SK-N-SH (cell line): ENCODE results near the gene FLCN. TPM values are rescaled to one million over a fixed set of nuclear protein-coding genes. Genes with fewer than 3 reads are reported as not detected.

Experiments used
- CTCF ChIA-PET: fragments of 300-600, 350-600 bp; formaldehyde crosslinking; extraction: SDS; loops from one replicate; lab custom pipeline; 2021; lab: Yijun Ruan, JAX
- POLR2A ChIA-PET: fragments of 350-600 bp; sonication (Branson Sonifier 250); formaldehyde crosslinking; extraction: SDS; loops from one replicate; lab custom pipeline; 2020; ENCODE audit warnings: antibody characterized with exemption, inconsistent platforms; lab: Yijun Ruan, JAX
- DNase-seq: peaks from one replicate; pipeline ENCODE4 v3.0.0; 2012
- H2AFZ ChIP-seq: fragments of 200-600 bp; sonication (generic); 2 replicates; pipeline ENCODE4 v1.8.1; 2016; ENCODE audit warnings: antibody characterized with exemption, mild to moderate bottlenecking, low read depth
- H3F3A ChIP-seq: fragments of 200-600 bp; sonication (generic); replicated peaks from 2 replicates; pipeline ENCODE3; 2016; ENCODE audit warnings: antibody characterized with exemption, mild to moderate bottlenecking; ENCODE audit not compliant: insufficient read depth
- H3K27ac ChIP-seq, 2 experiments: fragments of 200-500 bp in 1 of 2; fragments of 200-600 bp in 1 of 2; sonication (Bioruptor generic) in 1 of 2; sonication (generic), shearing (Covaris generic) in 1 of 2; 2 replicates each; pipeline versions ENCODE4 v1.5.1 to v1.6.1; 2014 to 2016; ENCODE audit warnings: low read depth in 2 of 2, inconsistent platforms in 1 of 2, low read length in 1 of 2, mild to moderate bottlenecking in 1 of 2, mixed read lengths in 1 of 2
- H3K27me3 ChIP-seq: fragments of 200-600 bp; sonication (generic), shearing (Covaris generic); 2 replicates; pipeline ENCODE4 v1.6.1; 2016; ENCODE audit warnings: mixed run types; ENCODE audit not compliant: insufficient read depth
- H3K36me3 ChIP-seq, 2 experiments: fragments of 200-500 bp in 1 of 2; fragments of 200-600 bp in 1 of 2; sonication (Bioruptor generic) in 1 of 2; sonication (generic) in 1 of 2; replicated peaks in 1 of 2; 2 replicates each; pipeline versions ENCODE3 to v1.5.1; 2014 to 2016; ENCODE audit warnings: low read length in 1 of 2, mild to moderate bottlenecking in 1 of 2; ENCODE audit not compliant: insufficient read depth in 2 of 2, control insufficient read depth in 1 of 2
- H3K4me1 ChIP-seq, 2 experiments: fragments of 200-500 bp in 1 of 2; fragments of 200-600 bp in 1 of 2; sonication (Bioruptor generic) in 1 of 2; sonication (generic), shearing (Covaris generic) in 1 of 2; 2 replicates each; pipeline versions ENCODE4 v1.5.1 to v1.6.1; 2014 to 2016; ENCODE audit warnings: low read depth in 1 of 2, low read length in 1 of 2, mixed run types in 1 of 2; ENCODE audit not compliant: insufficient read depth in 2 of 2, control insufficient read depth in 1 of 2
- H3K4me2 ChIP-seq: fragments of 200-600 bp; sonication (generic), shearing (Covaris generic); 2 replicates; pipeline ENCODE4 v1.6.1; 2017; ENCODE audit warnings: mixed run types
- H3K4me3 ChIP-seq, 2 experiments: fragments of 200-500 bp in 1 of 2; fragments of 200-600 bp in 1 of 2; sonication (Bioruptor generic) in 1 of 2; sonication (generic), shearing (Covaris generic) in 1 of 2; 2 replicates each; pipeline versions ENCODE4 v1.5.1 to v1.8.1; 2014 to 2016; ENCODE audit warnings: low read depth in 2 of 2, inconsistent platforms in 1 of 2, low read length in 1 of 2, mild to moderate bottlenecking in 1 of 2, mixed read lengths in 1 of 2, moderate library complexity in 1 of 2
- H3K79me2 ChIP-seq: fragments of 200-600 bp; sonication (generic); 2 replicates; pipeline ENCODE4 v1.8.1; 2017; ENCODE audit warnings: mild to moderate bottlenecking; ENCODE audit not compliant: insufficient read depth
- H3K9ac ChIP-seq: fragments of 200-600 bp; sonication (generic); 2 replicates; pipeline ENCODE4 v1.6.1; 2017; ENCODE audit warnings: mixed run types
- H3K9me2 ChIP-seq: fragments of 200-600 bp; sonication (generic); 2 replicates; pipeline ENCODE4 v1.6.1; 2017; ENCODE audit warnings: mixed run types
- H3K9me3 ChIP-seq: fragments of 200-600 bp; sonication (generic); 2 replicates; pipeline ENCODE4 v1.6.1; 2017; ENCODE audit warnings: mixed run types, mild to moderate bottlenecking, moderate library complexity
- H4K20me1 ChIP-seq: fragments of 200-600 bp; sonication (generic); 2 replicates; pipeline ENCODE4 v1.6.1; 2017; ENCODE audit warnings: mild to moderate bottlenecking, mixed run types; ENCODE audit not compliant: insufficient read depth
- CHD2 ChIP-seq: fragments of 150-350 bp; IDR thresholded peaks from 2 replicates; pipeline ENCODE4 v1.6.1; 2018; ENCODE audit warnings: low read length; ENCODE audit not compliant: partially characterized antibody
- ELF1 ChIP-seq: IDR thresholded peaks from 2 replicates; pipeline ENCODE4 v1.4.0; 2012
- FOSL2 ChIP-seq: IDR thresholded peaks from 2 replicates; pipeline ENCODE4 v1.4.0; 2012; ENCODE audit warnings: low read depth, mild to moderate bottlenecking, moderate library complexity, borderline replicate concordance
- FOXJ3 ChIP-seq: sonication (generic); formaldehyde crosslinking; IDR thresholded peaks from 2 replicates; pipeline ENCODE4 v1.5.1; 2020; ENCODE audit warnings: mild to moderate bottlenecking, missing genetic modification reagents
- FOXM1 ChIP-seq: IDR thresholded peaks from 2 replicates; pipeline ENCODE4 v1.4.0; 2012; ENCODE audit warnings: low read depth, mild to moderate bottlenecking
- GABPA ChIP-seq: IDR thresholded peaks from 2 replicates; pipeline ENCODE4 v1.4.0; 2012; ENCODE audit warnings: low read depth, mild to moderate bottlenecking
- JUND ChIP-seq: IDR thresholded peaks from 2 replicates; pipeline ENCODE4 v1.4.0; 2012
- MAX ChIP-seq: IDR thresholded peaks from 2 replicates; pipeline ENCODE4 v1.4.0; 2012; ENCODE audit warnings: low read depth
- MEF2A ChIP-seq: IDR thresholded peaks from 2 replicates; pipeline ENCODE4 v1.4.0; 2012; ENCODE audit warnings: low read depth, borderline replicate concordance
- NFIC ChIP-seq: IDR thresholded peaks from 2 replicates; pipeline ENCODE4 v1.4.0; 2012; ENCODE audit warnings: borderline replicate concordance
- NRF1 ChIP-seq: IDR thresholded peaks from 2 replicates; pipeline ENCODE4 v1.6.1; 2012; ENCODE audit warnings: low read depth, mild to moderate bottlenecking, low read length
- PBX3 ChIP-seq: IDR thresholded peaks from 2 replicates; pipeline ENCODE4; 2012
- RAD21 ChIP-seq: IDR thresholded peaks from 2 replicates; pipeline ENCODE4 v1.6.1; 2012; ENCODE audit warnings: mild to moderate bottlenecking, low read length
- RCOR1 ChIP-seq: fragments of 150-350 bp; IDR thresholded peaks from 2 replicates; pipeline ENCODE4 v1.6.1; 2017; ENCODE audit warnings: antibody characterized with exemption, low read length
- RXRA ChIP-seq: IDR thresholded peaks from 2 replicates; pipeline ENCODE4 v1.4.0; 2012; ENCODE audit warnings: low read depth, mild to moderate bottlenecking, borderline replicate concordance
- USF2 ChIP-seq: fragments of 150-350 bp; IDR thresholded peaks from 2 replicates; pipeline ENCODE4 v1.6.1; 2017; ENCODE audit warnings: antibody characterized with exemption, low read length, low read depth, borderline replicate concordance
- ZBTB33 ChIP-seq: IDR thresholded peaks from 2 replicates; pipeline ENCODE4 v1.4.0; 2012; ENCODE audit warnings: low read depth, borderline replicate concordance
- WGBS: methylation state at CpG from one replicate; pipeline ENCODE4 v1.1.6; 2017; ENCODE audit warnings: low lambda C conversion rate; 5-methylcytosine and 5-hydroxymethylcytosine counted together
- polyA plus RNA-seq, 3 experiments: library from polyadenylated mRNA; depleted of rRNA; stranded (reverse); fragments of >200 nt; gene quantifications; 2 replicates each; pipeline ENCODE4 v1.2.3, GENCODE V29; 2012
- TF ChIP-seq, protein P1 (sequence below): IDR thresholded peaks from 2 replicates; pipeline ENCODE4 v1.6.1; 2012; ENCODE audit warnings: mild to moderate bottlenecking, low read depth, low read length, moderate library complexity
- TF ChIP-seq, protein P2 (sequence below): IDR thresholded peaks from 2 replicates; pipeline ENCODE4 v1.4.0; 2012; ENCODE audit warnings: low read depth, borderline replicate concordance

Gene FLCN
- polyA plus RNA-seq, 1 of the 3 experiments (the other 2 are of a cell fraction), result 14.6 TPM

GRCh38 chr17:17175340-17175739, 61.6 kb downstream of the FLCN start:
- H3K9ac ChIP-seq, result no peak overlapping the region
- peaks cover 0 to 8% of the 10 kb centered on the region in 2 experiments; a peak in 1 of 4 replicates for H3K4me1 ChIP-seq
- no peak overlapping the region for H3K4me3 ChIP-seq
- H3K27me3 ChIP-seq, result no peaks in the 10 kb centered on the region
- no peaks in the 10 kb centered on the region for H3K79me2 ChIP-seq
- no peaks in the 10 kb centered on the region for H4K20me1 ChIP-seq
- no peak overlapping the region for H3K27ac ChIP-seq
- WGBS, result 95% methylated on average over 6 of the region's 8 CpGs
- no peak for DNase-seq
- ChIA-PET CTCF (interaction anchor here (1.0 kb wide), 1 partner anchor 183 kb away, joined by 3 read pairs; no protein-coding TSS in a partner anchor), POLR2A (no interaction called here)
- H3K36me3 ChIP-seq, result peaks cover 36 to 79% of the 10 kb centered on the region in 2 experiments
- H3K9me2 ChIP-seq, result no peaks in the 10 kb centered on the region
- H3F3A ChIP-seq, result no peaks in the 10 kb centered on the region
- H3K9me3 ChIP-seq, result no peaks in the 10 kb centered on the region
- no peak overlapping the region for H2AFZ ChIP-seq
- TF ChIP-seq FOSL2, result no peak
- TF ChIP-seq MAX, result no peak
- TF ChIP-seq RXRA, result no peak
- TF ChIP-seq GABPA, result no peak
- no peak for TF ChIP-seq CHD2
- no peak for TF ChIP-seq PBX3
- TF ChIP-seq FOXM1, result no peak
- TF ChIP-seq USF2, result no peak
- TF ChIP-seq JUND, result no peak
- TF ChIP-seq FOXJ3 (CRISPR knock-in tag), result no peak
- TF ChIP-seq, protein P1, sequence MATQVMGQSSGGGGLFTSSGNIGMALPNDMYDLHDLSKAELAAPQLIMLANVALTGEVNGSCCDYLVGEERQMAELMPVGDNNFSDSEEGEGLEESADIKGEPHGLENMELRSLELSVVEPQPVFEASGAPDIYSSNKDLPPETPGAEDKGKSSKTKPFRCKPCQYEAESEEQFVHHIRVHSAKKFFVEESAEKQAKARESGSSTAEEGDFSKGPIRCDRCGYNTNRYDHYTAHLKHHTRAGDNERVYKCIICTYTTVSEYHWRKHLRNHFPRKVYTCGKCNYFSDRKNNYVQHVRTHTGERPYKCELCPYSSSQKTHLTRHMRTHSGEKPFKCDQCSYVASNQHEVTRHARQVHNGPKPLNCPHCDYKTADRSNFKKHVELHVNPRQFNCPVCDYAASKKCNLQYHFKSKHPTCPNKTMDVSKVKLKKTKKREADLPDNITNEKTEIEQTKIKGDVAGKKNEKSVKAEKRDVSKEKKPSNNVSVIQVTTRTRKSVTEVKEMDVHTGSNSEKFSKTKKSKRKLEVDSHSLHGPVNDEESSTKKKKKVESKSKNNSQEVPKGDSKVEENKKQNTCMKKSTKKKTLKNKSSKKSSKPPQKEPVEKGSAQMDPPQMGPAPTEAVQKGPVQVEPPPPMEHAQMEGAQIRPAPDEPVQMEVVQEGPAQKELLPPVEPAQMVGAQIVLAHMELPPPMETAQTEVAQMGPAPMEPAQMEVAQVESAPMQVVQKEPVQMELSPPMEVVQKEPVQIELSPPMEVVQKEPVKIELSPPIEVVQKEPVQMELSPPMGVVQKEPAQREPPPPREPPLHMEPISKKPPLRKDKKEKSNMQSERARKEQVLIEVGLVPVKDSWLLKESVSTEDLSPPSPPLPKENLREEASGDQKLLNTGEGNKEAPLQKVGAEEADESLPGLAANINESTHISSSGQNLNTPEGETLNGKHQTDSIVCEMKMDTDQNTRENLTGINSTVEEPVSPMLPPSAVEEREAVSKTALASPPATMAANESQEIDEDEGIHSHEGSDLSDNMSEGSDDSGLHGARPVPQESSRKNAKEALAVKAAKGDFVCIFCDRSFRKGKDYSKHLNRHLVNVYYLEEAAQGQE, result no peak
- TF ChIP-seq RAD21, result no peak
- TF ChIP-seq ELF1, result no peak
- TF ChIP-seq RCOR1, result no peak
- no peak for TF ChIP-seq NRF1
- TF ChIP-seq ZBTB33, result no peak
- TF ChIP-seq MEF2A, result no peak
- TF ChIP-seq, protein P2, sequence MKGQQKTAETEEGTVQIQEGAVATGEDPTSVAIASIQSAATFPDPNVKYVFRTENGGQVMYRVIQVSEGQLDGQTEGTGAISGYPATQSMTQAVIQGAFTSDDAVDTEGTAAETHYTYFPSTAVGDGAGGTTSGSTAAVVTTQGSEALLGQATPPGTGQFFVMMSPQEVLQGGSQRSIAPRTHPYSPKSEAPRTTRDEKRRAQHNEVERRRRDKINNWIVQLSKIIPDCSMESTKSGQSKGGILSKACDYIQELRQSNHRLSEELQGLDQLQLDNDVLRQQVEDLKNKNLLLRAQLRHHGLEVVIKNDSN, result no peak
- no peak for TF ChIP-seq NFIC
- H3K4me2 ChIP-seq, result no peak overlapping the region
